Measurements from ENCODE around the gene MICAL2.

Gene MICAL2

GRCh38 chr11:12120031-12121008 lies 9.9 kb downstream of the MICAL2 start:
- DNase-seq, result peak; percentile 28

DNA sequence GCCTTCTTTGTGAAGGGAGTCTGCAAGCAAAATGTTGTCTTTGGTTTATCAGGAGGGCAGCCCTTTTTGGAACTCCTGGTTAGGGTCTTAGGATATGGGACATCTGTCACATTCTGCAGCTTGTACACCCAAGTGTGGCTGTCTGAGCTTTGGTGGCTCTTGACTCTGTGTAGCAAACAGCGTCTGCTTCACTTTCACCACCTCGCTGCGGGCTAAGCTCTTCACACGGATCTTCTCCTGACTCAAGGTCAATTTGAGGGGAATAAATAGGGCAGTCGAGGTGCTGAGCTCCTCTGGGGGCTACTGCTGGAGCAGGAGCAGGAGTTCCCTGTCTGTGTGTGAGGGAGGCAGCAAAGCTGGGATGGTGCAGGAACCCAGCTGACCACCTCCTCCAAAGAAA lies 10.6 kb downstream of the MICAL2 start:
- no peak for DNase-seq

DNA sequence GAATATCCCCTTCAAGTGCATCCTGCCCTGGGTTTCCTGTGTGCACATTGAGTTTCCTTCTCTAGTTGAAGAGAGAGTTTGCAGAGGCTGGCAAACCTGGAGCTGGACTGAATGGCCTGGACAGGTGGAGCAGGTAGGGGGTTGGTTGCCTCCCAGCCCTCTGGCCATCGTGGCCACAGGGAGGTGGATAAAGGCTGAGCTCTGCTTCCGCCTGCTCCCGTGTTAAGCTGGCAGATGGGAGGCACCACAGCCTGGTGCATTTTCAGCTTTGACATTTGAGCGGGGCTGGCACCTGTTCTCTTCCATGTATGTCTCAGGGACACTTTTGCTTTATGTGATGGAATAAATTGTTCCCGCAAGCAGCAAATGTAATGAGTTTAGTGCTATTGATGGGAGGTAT lies 11.1 kb downstream of the MICAL2 start:
- DNase-seq, result peak; percentile 47

DNA sequence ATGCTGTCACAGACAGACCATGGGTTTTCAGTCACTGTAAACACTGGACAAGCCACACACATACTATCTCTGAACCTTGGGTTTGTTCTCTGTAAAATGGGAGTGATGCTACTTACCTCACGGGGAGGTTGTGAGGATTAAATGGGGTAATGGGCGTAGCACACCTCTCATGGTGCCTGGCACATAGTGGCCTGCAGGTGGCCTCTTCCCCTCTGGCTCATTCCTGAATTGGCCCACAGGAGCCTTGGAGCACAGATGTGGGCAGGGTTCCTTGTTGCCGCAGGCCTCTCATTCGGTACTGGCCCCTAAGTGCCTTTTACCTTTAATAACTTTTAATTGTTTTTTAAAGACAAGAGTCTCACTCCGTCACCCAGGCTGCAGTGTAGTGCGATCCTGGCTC lies 11.7 kb downstream of the MICAL2 start:
- DNase-seq, result peak; percentile 7

GRCh38 chr11:12123273-12123672 lies 12.9 kb downstream of the MICAL2 start:
- no peak for DNase-seq

GRCh38 chr11:12123799-12124198 lies 13.4 kb downstream of the MICAL2 start:
- no peak for DNase-seq

GRCh38 chr11:12124306-12124705 lies 13.9 kb downstream of the MICAL2 start:
- no peak for DNase-seq

- no peak for DNase-seq
These were observed 15.3 kb downstream of the MICAL2 start for GRCh38 chr11:12125609-12126149.

- no peak for DNase-seq
These were observed 16.1 kb downstream of the MICAL2 start for GRCh38 chr11:12126344-12127019.

DNA sequence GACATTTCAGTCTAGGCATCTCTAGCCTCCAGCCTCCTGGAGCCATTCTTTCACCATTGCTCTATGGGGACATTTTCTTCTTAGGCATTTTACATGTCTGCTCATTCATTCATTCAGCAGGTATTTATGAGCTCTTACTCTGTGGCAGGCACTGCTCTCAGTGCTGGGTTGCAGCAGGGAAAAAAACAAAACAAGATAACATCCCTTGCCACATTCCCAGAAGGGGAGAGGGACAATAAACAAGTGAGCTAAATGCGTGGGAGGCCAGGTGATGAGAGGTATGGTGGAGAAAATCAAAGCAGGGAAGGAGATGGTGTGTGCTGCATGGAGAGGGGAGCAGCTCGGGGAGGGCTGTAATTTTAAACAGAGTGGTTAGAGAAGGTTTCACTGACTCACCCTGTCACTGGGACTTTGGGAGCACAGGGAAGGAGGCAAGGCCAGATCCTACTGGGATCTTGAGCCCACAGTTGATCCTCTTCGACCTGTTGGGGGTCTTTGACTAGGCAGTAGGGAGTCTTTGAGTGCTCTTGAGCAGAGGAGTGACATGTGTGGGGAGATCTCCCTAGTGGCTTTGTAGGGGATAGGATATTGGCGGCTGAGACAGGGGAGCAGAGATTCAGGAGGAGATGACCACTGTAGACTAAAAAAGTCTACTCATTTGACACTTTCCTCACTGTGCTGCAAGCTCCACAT lies 17.0 kb downstream of the MICAL2 start:
- no peak for DNase-seq

DNA sequence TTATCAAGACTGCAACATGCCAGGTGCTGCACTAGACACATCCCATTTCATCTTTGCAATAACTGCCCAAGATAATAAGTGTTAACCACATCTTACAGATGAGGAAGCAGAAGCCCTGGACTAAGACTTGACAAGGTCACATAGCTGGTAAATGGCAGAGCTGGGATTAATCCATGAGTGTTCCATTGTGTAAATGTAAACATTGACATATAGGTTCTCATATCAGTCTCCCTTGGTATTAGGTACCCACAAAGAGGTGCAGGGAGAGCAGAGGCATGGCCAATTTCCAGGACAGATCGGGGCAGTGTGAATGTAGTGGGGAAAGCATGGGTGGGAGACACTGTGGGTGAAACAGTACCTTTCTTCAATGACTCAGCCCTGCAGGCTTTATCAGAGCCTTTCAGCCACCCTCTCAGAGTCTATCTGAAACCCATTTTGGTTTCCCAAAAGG lies 17.9 kb downstream of the MICAL2 start:
- no peak for DNase-seq

- no peak for DNase-seq
These were observed 18.8 kb downstream of the MICAL2 start for GRCh38 chr11:12129227-12129626.

DNA sequence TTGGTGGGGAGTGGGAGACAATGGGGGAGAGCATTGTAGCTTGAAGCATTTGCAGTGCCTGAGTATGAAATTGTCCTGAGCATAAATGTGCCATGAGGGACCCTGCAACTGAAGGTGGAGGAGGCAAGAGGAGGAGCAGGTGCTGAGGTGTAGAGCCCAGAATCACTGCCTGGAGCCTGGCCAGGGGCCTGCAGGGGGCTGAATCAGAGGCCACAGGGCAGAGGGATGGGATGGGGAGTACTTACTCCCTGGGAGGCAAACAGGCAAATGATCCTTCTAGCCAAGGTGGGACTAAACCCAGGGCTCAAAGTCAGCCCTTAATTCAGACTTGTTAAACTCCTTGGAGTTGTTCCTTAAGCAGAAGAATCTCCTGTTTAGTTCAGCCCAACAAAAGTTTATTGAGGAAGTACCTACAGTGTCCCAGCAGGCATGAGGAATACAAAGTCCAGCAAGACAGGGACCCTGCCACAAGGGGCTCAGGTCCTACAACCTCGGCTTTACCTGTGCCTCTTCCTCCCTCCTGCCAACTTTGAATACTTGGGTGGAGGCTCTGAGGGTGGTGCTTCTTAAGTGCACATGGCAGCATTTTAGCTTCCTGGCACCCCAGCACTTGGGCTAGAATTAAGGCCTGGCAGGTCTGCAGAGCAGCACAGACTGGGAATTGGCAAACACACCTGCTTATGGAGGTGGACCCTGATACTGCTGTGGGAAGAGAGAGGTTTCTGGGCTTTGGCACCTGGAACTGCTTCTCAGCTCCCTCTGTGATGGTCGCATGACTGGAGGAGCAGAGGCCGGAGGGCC lies 20.0 kb downstream of the MICAL2 start:
- DNase-seq, result no peak

DNA sequence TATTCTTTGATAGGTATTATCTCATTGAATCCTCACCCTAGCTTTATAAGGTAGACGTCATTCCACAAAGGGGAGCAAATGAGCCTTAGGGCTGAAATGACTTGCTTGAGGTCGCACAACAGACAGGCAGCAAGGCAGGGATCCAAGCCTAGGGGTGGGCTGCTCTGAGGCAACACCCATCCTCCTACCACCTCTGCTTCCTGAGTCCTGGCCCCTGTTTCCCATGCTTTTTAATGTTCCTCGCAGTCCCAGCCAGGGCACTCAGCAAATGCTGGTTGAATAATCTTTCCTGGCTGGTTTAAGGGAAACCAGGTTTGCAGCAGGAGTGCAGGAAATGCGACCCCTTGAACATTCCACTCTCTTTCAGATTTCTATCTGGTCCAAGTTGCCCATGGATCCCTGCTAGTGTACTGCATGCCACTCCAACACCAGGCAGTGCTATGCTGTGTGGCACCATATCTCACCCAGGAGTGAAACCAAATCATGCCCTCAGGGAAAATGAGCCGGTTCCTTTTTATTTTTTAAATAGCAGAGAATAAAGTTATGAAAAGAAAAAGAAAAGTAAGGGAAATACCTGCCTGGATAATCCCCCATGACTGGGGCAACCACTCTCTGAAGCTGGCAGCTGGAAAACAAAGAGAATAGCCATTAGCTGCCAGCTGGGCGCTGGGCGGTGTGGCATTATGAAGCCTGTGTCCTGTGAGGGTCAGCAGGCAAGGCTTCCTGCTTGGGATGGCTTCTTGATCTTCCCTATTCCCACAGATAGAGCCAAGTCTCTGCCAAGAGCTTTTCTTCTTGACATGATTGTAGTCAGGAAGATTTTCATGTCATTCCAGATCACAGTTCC lies 21.8 kb downstream of the MICAL2 start:
- no peak for DNase-seq

- no peak for DNase-seq
These were observed 22.4 kb downstream of the MICAL2 start for GRCh38 chr11:12132790-12133145.

DNA sequence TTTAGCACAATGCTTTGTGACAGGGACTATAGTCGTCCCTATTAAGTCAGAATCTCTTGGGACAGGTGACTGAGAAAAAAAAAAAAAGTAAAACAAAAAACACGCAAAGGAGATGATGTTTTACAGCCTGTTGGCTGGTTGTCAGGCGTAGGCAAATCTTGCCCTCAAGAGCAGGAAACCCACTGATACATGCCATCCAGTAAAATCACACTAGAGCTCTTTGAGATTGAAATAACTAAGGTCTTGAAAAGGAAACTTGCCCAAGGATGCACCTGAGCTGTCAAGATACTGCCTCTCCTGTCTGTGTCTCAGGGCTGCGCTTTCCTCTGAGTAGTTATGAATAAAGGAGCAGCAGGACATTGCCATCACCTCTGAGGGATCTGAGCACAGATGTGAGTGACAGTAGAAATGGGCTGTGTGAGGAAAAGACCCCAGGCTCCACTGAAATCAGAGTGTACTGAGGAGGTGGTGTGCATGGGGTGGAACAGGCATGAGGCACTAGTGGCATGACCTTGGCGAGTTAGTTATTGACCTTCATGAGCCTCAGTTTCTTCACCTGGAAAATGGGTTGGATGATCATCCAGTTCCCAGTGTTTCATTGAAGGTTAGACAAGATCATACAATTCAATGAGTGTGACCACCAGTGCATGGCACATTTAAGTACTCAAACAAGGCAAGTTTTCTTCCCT lies 23.3 kb downstream of the MICAL2 start:
- no peak for DNase-seq

GRCh38 chr11:12134236-12134585 lies 23.8 kb downstream of the MICAL2 start:
- no peak for DNase-seq

GRCh38 chr11:12135185-12135584 lies 24.8 kb downstream of the MICAL2 start:
- no peak for DNase-seq

DNA sequence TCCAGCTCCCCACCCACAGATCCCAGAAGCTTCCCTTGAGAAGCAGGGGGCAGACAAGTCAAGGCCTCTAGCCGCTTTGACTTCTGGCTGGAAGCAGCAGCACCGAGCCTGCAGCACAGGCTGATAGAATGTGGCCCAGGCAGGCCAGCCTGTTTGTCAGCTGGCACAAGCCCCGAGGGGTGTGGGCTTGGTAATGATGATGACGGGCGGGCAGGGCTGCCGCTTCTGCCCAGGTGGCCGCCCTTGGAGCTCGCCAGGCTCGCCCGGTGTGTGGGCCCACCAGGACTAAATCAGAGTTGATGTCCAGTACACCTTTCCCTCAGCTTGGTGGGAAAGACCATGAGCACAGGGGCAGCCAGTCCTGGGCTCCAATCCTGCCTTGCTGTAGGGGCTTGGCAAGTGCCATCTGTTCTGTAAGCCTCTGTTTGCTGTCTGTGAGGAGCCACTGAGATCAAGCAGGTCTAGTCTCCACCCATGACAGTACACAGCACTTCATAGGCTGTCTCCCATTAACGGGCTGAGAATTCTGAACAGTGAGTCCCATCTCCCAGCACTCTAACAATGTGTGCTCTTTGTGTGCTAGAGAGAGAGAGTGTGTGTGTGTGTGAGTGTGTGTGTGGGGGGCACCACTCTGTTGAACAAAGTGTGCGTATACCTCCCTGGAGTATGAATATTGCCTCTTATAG lies 26.8 kb downstream of the MICAL2 start:
- DNase-seq, result peak; percentile 7
